ENCODE data around the gene CES3.

DNA sequence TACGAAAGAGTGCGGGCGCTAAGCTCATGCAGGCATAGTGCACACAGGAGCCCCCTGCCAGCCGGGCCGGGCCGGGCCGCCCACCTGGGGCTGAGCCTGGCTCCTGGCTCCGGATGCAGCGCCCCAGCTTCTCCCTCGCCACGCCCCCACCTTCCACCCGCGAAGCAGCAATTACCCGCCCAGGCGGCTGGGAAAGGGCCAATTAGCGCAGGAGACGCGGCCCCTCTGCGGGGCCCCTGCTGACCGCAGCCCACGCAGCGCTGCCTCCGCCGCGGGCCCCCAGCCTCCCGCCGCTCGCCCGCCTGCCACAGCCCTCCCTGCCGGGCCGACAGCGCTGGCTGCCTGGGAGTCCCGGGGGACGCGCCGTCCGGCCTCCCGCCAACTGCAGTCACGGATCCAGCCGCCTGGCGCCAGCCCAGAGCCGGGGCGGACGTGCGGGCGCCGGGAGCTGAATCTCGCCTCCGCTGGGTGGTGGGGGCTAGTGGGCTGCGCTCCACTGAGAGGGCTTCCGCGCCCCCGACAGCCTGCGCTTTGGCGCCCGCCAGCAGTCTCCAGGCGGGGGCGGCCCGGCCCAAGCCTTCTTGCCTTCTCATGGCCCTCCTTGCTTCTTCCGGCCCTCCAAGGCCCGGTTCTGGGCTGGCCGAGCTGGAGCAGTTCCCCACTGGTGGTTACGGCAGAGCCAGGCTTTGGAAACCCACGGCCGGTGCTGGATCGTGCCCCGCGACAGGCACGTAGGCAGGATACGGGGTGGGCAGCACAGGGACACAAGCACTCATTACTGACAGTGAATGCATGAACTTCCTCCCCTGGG, 53.0 kb downstream of the CES3 start:
- TF ChIP-seq YY1 (IDR thresholded peaks at IDR 0.05; ENCODE audit: insufficient read depth, insufficient read length) (no peak), ZNF274 (IDR thresholded peaks at IDR 0.05; ENCODE audit: low read depth, low read length) (no peak)
